GM12891 (cell line): Measurements from ENCODE around the gene SCAMP4.

Experiments
- DNase-seq: peaks from one replicate; pipeline ENCODE4 v3.0.0; 2011; ENCODE audit warnings: low spot score; ENCODE audit not compliant: insufficient read length
- FAIRE-seq: peaks from 2 replicates; lab custom pipeline; 2011; peaks lifted over from hg19 to GRCh38; lab: Jason Lieb, UNC
- PAX5 ChIP-seq: IDR thresholded peaks from 2 replicates; pipeline ENCODE4 v1.6.1; 2011; ENCODE audit warnings: low read length, moderate library complexity, mild to moderate bottlenecking; ENCODE audit not compliant: insufficient read depth, severe bottlenecking
- POLR2A ChIP-seq: IDR thresholded peaks from 2 replicates; pipeline ENCODE4 v1.6.1; 2011; ENCODE audit warnings: low read depth, low read length, control low read depth
- POLR2AphosphoS5 ChIP-seq: IDR thresholded peaks from 2 replicates; pipeline ENCODE4 v1.6.1; 2011; ENCODE audit warnings: low read depth, low read length, control low read depth
- POU2F2 ChIP-seq: IDR thresholded peaks from 2 replicates; pipeline ENCODE4 v1.6.1; 2011; ENCODE audit warnings: low read depth, mild to moderate bottlenecking, control low read depth, low read length, moderate library complexity
- SPI1 ChIP-seq: IDR thresholded peaks from 2 replicates; pipeline ENCODE4 v1.6.1; 2011; ENCODE audit warnings: low read depth, low read length, control low read depth
- TAF1 ChIP-seq: IDR thresholded peaks from 2 replicates; pipeline ENCODE4 v1.6.1; 2011; ENCODE audit warnings: low read depth, low read length, control low read depth

The SCAMP4 gene

GRCh38 chr19:1947651-1948209 is 42.5 kb downstream of the SCAMP4 start:
- no peak for FAIRE-seq
- no peak for DNase-seq
- TF ChIP-seq PAX5 (no peak), POU2F2 (no peak), POLR2AphosphoS5 (no peak), TAF1 (no peak), POLR2A (no peak), SPI1 (no peak)

- DNase-seq = no peak
- no peak for FAIRE-seq
- TF ChIP-seq POU2F2 = no peak
- TF ChIP-seq TAF1 = no peak
- no peak for TF ChIP-seq POLR2AphosphoS5
- TF ChIP-seq SPI1 = no peak
- TF ChIP-seq PAX5 = no peak
- no peak for TF ChIP-seq POLR2A
These were observed 44.3 kb downstream of the SCAMP4 start for GRCh38 chr19:1949304-1950101.

- no peak for TF ChIP-seq POLR2AphosphoS5
- no peak for TF ChIP-seq SPI1
- no peak for TF ChIP-seq POLR2A
- no peak for TF ChIP-seq TAF1
- no peak for TF ChIP-seq PAX5
- no peak for TF ChIP-seq POU2F2
- DNase-seq = no peak
- no peak for FAIRE-seq
These were observed 45.4 kb downstream of the SCAMP4 start for GRCh38 chr19:1950640-1951039.

GRCh38 chr19:1952635-1953034 is 47.4 kb downstream of the SCAMP4 start:
- DNase-seq (no peak), FAIRE-seq (no peak)
- TF ChIP-seq SPI1 = no peak
- TF ChIP-seq POU2F2 = no peak
- no peak for TF ChIP-seq PAX5
- no peak for TF ChIP-seq POLR2AphosphoS5
- no peak for TF ChIP-seq TAF1
- no peak for TF ChIP-seq POLR2A

GRCh38 chr19:1953037-1953436 is 47.8 kb downstream of the SCAMP4 start:
- DNase-seq (no peak), FAIRE-seq (no peak)
- TF ChIP-seq POU2F2 = no peak
- TF ChIP-seq POLR2A = no peak

- TF ChIP-seq POLR2A (no peak), POU2F2 (no peak), POLR2AphosphoS5 (no peak), TAF1 (no peak), PAX5 (no peak), SPI1 (no peak)
- DNase-seq (no peak), FAIRE-seq (no peak)
These were observed 48.4 kb downstream of the SCAMP4 start for GRCh38 chr19:1953441-1954094.

- TF ChIP-seq POU2F2 = no peak
- no peak for TF ChIP-seq POLR2AphosphoS5
- no peak for TF ChIP-seq PAX5
- TF ChIP-seq TAF1 = no peak
- TF ChIP-seq SPI1 = no peak
- TF ChIP-seq POLR2A = no peak
- DNase-seq (no peak), FAIRE-seq (no peak)
These were observed 49.3 kb downstream of the SCAMP4 start for GRCh38 chr19:1954532-1954933.

GRCh38 chr19:1955171-1956121 is 50.2 kb downstream of the SCAMP4 start:
- no peak for FAIRE-seq
- no peak for DNase-seq
- TF ChIP-seq PAX5 = no peak

GRCh38 chr19:1956122-1956494 is 50.9 kb downstream of the SCAMP4 start:
- TF ChIP-seq POU2F2 = no peak
- no peak for TF ChIP-seq SPI1
- DNase-seq (no peak), FAIRE-seq (no peak)
